SK-N-SH (cell line): ENCODE measurements around the gene DLGAP5.

Experiments used
- MXI1 ChIP-seq: IDR thresholded peaks from 2 replicates; pipeline ENCODE4 v1.6.1; 2012; ENCODE audit warnings: mild to moderate bottlenecking, low read depth, low read length, improper control_type of control experiment
- NFIC ChIP-seq: IDR thresholded peaks from 2 replicates; pipeline ENCODE4 v1.4.0; 2012; ENCODE audit warnings: borderline replicate concordance
- RAD21 ChIP-seq: IDR thresholded peaks from 2 replicates; pipeline ENCODE4 v1.6.1; 2012; ENCODE audit warnings: mild to moderate bottlenecking, low read length
- RFX5 ChIP-seq: IDR thresholded peaks from 2 replicates; pipeline ENCODE4 v1.6.1; 2012; ENCODE audit warnings: mild to moderate bottlenecking, improper control_type of control experiment, low read length
- SIN3A ChIP-seq: IDR thresholded peaks from 2 replicates; pipeline ENCODE4 v1.6.1; 2012; ENCODE audit warnings: low read depth, mild to moderate bottlenecking, low read length, moderate library complexity, borderline replicate concordance
- TF ChIP-seq, protein P1 (sequence below): IDR thresholded peaks from 2 replicates; pipeline ENCODE4 v1.4.0; 2012; ENCODE audit warnings: low read depth, borderline replicate concordance
- TF ChIP-seq, protein P2 (sequence below): IDR thresholded peaks from 2 replicates; pipeline ENCODE4 v1.6.1; 2012; ENCODE audit warnings: mild to moderate bottlenecking, low read depth, low read length, moderate library complexity
- TF ChIP-seq, protein P3 (sequence below): IDR thresholded peaks from 2 replicates; pipeline ENCODE4 v1.4.0; 2012; ENCODE audit warnings: low read depth, borderline replicate concordance
- TF ChIP-seq, protein P4 (sequence below): fragments of 200-600 bp; sonication (generic); IDR thresholded peaks from 2 replicates; pipeline ENCODE4 v1.6.1; 2017; ENCODE audit warnings: antibody characterized with exemption, mild to moderate bottlenecking, moderate library complexity
- TF ChIP-seq, protein P5 (sequence below): fragments of 150-350 bp; IDR thresholded peaks from 2 replicates; pipeline ENCODE4 v1.6.1; 2017; ENCODE audit warnings: antibody characterized with exemption, low read length, low read depth, borderline replicate concordance

DNA sequence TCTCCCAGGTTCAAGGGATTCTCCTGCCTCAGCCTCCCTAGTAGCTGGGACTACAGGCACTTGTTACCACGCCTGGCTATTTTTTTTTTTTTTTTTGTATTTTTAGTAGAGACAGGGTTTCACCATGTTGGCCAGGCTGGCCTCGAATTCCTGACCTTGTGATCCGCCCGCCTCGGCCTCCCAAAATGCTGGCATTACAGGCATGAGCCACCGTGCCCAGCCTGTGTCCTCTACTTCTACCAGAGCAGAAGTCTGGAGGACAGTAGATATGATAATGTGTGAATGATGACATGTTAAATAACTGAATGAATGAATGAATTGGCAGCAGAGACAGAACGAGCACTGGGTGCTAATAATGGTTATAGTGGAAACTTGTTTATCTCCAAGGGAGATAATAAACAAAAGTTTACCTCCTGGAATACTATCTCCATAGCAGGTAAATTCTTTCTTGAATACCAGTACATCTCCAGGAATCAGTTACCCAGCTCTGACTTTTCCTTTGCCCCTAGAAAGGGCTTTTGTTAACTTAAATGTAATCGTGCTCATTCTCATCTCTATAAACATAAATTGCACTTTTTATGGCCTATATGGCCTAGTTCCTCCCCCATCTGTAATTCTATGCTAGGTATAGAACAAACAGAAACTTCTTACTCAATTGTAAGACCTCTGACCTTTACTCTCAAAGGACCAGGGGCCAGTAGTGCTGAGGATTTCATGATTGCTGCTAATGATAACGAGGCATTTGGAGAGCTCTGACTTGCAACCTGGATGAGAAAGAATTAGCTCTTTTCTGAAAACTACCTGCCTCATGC is 69.6 kb downstream of the DLGAP5 start:
- TF ChIP-seq, protein P1, sequence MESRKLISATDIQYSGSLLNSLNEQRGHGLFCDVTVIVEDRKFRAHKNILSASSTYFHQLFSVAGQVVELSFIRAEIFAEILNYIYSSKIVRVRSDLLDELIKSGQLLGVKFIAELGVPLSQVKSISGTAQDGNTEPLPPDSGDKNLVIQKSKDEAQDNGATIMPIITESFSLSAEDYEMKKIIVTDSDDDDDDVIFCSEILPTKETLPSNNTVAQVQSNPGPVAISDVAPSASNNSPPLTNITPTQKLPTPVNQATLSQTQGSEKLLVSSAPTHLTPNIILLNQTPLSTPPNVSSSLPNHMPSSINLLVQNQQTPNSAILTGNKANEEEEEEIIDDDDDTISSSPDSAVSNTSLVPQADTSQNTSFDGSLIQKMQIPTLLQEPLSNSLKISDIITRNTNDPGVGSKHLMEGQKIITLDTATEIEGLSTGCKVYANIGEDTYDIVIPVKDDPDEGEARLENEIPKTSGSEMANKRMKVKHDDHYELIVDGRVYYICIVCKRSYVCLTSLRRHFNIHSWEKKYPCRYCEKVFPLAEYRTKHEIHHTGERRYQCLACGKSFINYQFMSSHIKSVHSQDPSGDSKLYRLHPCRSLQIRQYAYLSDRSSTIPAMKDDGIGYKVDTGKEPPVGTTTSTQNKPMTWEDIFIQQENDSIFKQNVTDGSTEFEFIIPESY, result no peak
- TF ChIP-seq, protein P2, sequence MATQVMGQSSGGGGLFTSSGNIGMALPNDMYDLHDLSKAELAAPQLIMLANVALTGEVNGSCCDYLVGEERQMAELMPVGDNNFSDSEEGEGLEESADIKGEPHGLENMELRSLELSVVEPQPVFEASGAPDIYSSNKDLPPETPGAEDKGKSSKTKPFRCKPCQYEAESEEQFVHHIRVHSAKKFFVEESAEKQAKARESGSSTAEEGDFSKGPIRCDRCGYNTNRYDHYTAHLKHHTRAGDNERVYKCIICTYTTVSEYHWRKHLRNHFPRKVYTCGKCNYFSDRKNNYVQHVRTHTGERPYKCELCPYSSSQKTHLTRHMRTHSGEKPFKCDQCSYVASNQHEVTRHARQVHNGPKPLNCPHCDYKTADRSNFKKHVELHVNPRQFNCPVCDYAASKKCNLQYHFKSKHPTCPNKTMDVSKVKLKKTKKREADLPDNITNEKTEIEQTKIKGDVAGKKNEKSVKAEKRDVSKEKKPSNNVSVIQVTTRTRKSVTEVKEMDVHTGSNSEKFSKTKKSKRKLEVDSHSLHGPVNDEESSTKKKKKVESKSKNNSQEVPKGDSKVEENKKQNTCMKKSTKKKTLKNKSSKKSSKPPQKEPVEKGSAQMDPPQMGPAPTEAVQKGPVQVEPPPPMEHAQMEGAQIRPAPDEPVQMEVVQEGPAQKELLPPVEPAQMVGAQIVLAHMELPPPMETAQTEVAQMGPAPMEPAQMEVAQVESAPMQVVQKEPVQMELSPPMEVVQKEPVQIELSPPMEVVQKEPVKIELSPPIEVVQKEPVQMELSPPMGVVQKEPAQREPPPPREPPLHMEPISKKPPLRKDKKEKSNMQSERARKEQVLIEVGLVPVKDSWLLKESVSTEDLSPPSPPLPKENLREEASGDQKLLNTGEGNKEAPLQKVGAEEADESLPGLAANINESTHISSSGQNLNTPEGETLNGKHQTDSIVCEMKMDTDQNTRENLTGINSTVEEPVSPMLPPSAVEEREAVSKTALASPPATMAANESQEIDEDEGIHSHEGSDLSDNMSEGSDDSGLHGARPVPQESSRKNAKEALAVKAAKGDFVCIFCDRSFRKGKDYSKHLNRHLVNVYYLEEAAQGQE, result no peak
- TF ChIP-seq, protein P3, sequence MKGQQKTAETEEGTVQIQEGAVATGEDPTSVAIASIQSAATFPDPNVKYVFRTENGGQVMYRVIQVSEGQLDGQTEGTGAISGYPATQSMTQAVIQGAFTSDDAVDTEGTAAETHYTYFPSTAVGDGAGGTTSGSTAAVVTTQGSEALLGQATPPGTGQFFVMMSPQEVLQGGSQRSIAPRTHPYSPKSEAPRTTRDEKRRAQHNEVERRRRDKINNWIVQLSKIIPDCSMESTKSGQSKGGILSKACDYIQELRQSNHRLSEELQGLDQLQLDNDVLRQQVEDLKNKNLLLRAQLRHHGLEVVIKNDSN, result no peak
- TF ChIP-seq RFX5, result no peak
- TF ChIP-seq MXI1, result no peak
- TF ChIP-seq, protein P4, sequence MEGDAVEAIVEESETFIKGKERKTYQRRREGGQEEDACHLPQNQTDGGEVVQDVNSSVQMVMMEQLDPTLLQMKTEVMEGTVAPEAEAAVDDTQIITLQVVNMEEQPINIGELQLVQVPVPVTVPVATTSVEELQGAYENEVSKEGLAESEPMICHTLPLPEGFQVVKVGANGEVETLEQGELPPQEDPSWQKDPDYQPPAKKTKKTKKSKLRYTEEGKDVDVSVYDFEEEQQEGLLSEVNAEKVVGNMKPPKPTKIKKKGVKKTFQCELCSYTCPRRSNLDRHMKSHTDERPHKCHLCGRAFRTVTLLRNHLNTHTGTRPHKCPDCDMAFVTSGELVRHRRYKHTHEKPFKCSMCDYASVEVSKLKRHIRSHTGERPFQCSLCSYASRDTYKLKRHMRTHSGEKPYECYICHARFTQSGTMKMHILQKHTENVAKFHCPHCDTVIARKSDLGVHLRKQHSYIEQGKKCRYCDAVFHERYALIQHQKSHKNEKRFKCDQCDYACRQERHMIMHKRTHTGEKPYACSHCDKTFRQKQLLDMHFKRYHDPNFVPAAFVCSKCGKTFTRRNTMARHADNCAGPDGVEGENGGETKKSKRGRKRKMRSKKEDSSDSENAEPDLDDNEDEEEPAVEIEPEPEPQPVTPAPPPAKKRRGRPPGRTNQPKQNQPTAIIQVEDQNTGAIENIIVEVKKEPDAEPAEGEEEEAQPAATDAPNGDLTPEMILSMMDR, result no peak
- no peak for TF ChIP-seq SIN3A
- no peak for TF ChIP-seq RAD21
- TF ChIP-seq, protein P5, sequence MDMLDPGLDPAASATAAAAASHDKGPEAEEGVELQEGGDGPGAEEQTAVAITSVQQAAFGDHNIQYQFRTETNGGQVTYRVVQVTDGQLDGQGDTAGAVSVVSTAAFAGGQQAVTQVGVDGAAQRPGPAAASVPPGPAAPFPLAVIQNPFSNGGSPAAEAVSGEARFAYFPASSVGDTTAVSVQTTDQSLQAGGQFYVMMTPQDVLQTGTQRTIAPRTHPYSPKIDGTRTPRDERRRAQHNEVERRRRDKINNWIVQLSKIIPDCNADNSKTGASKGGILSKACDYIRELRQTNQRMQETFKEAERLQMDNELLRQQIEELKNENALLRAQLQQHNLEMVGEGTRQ, result no peak
- no peak for TF ChIP-seq NFIC
